H1 (cell line): ENCODE measurements around the gene KPNA6. TPM values are rescaled to one million over a fixed set of nuclear protein-coding genes. Genes with fewer than 3 reads are reported as not detected.

Source experiments
- ATF3 ChIP-seq: IDR thresholded peaks from 2 replicates; pipeline ENCODE4 v1.6.1; 2011; ENCODE audit warnings: low read depth, mild to moderate bottlenecking, low read length; ENCODE audit not compliant: insufficient read depth
- CBX5 ChIP-seq: fragments of 300-800, 300-1000 bp; sonication (generic); IDR thresholded peaks from 2 replicates; pipeline ENCODE4 v1.7.1; 2016; ENCODE audit warnings: antibody characterized with exemption, low read length, low read depth
- EGR1 ChIP-seq: IDR thresholded peaks from 2 replicates; pipeline ENCODE4 v1.6.1; 2011; ENCODE audit warnings: low read depth, low read length, borderline replicate concordance
- EP300 ChIP-seq, 2 experiments: IDR thresholded peaks; 1 replicate in 1 of 2; 2 replicates in 1 of 2; pipeline ENCODE4 v1.6.1; 2011 to 2012; ENCODE audit warnings: low read depth in 2 of 2, low read length in 2 of 2, mild to moderate bottlenecking in 2 of 2, borderline replicate concordance in 1 of 2, inconsistent platforms in 1 of 2, moderate library complexity in 1 of 2
- GABPA ChIP-seq: IDR thresholded peaks from 2 replicates; pipeline ENCODE4 v1.6.1; 2011; ENCODE audit warnings: mild to moderate bottlenecking, low read length, moderate library complexity, borderline replicate concordance; ENCODE audit not compliant: insufficient read depth
- HDAC2 ChIP-seq, 2 experiments: fragments of 300-600 bp in 1 of 2; sonication (generic) in 1 of 2; IDR thresholded peaks; 2 replicates each; pipeline ENCODE4 v1.6.1; 2011 to 2012; ENCODE audit warnings: low read depth in 2 of 2, low read length in 2 of 2, mild to moderate bottlenecking in 2 of 2, moderate library complexity in 2 of 2, borderline replicate concordance in 1 of 2, inconsistent platforms in 1 of 2
- KDM5A ChIP-seq: fragments of 200-600 bp; IDR thresholded peaks from 2 replicates; pipeline ENCODE4 v1.7.1; 2012; ENCODE audit warnings: mild to moderate bottlenecking, low read length, inconsistent platforms, mixed read lengths
- MAX ChIP-seq: IDR thresholded peaks from 2 replicates; pipeline ENCODE4 v1.6.1; 2012; ENCODE audit warnings: inconsistent platforms
- NRF1 ChIP-seq: IDR thresholded peaks from 2 replicates; pipeline ENCODE4 v1.6.1; 2011; ENCODE audit warnings: mild to moderate bottlenecking, low read depth, low read length, improper control_type of control experiment
- PHF8 ChIP-seq: fragments of 200-600 bp; sonication (generic); conservative IDR thresholded peaks from 2 replicates; pipeline ENCODE4 v1.7.1; 2012; ENCODE audit warnings: low read depth, mild to moderate bottlenecking, inconsistent platforms, low read length, moderate library complexity
- POLR2AphosphoS5 ChIP-seq: IDR thresholded peaks from 2 replicates; pipeline ENCODE4 v1.6.1; 2011; ENCODE audit warnings: low read depth, low read length
- POU5F1 ChIP-seq: IDR thresholded peaks from 2 replicates; pipeline ENCODE4 v1.6.1; 2011; ENCODE audit warnings: low read depth, mild to moderate bottlenecking, low read length, moderate library complexity
- RAD21 ChIP-seq, 2 experiments: IDR thresholded peaks in 1 of 2; conservative IDR thresholded peaks in 1 of 2; 2 replicates each; pipeline ENCODE4 v1.6.1; 2011; ENCODE audit warnings: low read depth in 2 of 2, low read length in 2 of 2, improper control_type of control experiment in 1 of 2, inconsistent platforms in 1 of 2, mild to moderate bottlenecking in 1 of 2, moderate library complexity in 1 of 2
- SAP30 ChIP-seq: fragments of 300-600 bp; sonication (generic); IDR thresholded peaks from 2 replicates; pipeline ENCODE4 v1.7.1; 2012; ENCODE audit warnings: low read length, moderate library complexity, mild to moderate bottlenecking, inconsistent platforms; ENCODE audit not compliant: insufficient read depth, insufficient replicate concordance
- SIRT6 ChIP-seq: IDR thresholded peaks from one replicate; pipeline ENCODE4 v1.7.1; 2012; ENCODE audit warnings: low read length, inconsistent platforms
- SP4 ChIP-seq: IDR thresholded peaks from 2 replicates; pipeline ENCODE4 v1.6.1; 2012; ENCODE audit warnings: low read length, inconsistent platforms
- TAF7 ChIP-seq: optimal IDR thresholded peaks from 2 replicates; pipeline ENCODE3; 2011; ENCODE audit warnings: low read depth, mild to moderate bottlenecking, inconsistent platforms, low read length, moderate library complexity, borderline replicate concordance
- TBP ChIP-seq: IDR thresholded peaks from 2 replicates; pipeline ENCODE4 v1.6.1; 2011; ENCODE audit warnings: low read depth, low read length, improper control_type of control experiment
- YY1 ChIP-seq: IDR thresholded peaks from 2 replicates; pipeline ENCODE4 v1.6.1; 2011; ENCODE audit warnings: low read depth, mild to moderate bottlenecking, low read length
- ZNF274 ChIP-seq: IDR thresholded peaks from 2 replicates; pipeline ENCODE4 v1.7.0; 2012; ENCODE audit warnings: low read length, borderline replicate concordance; ENCODE audit errors: extremely low read depth
- polyA plus RNA-seq, 7 experiments: library from polyadenylated mRNA; depleted of rRNA in 3 of 7; stranded (reverse) in 5 of 7; unstranded in 2 of 7; fragments of >200 nt in 5 of 7; fragments of 200-250 nt in 2 of 7; gene quantifications; 1 replicate in 5 of 7; 2 replicates in 1 of 7; 4 replicates in 1 of 7; pipeline versions ENCODE4 v1.2.1 to v1.2.3, GENCODE V29; 2011 to 2013; ENCODE audit warnings: missing spikeins in 2 of 7, mixed read lengths in 2 of 7
- total RNA-seq: library from RNA; stranded (reverse); fragmentation: NEBNext Ultra II Directional; extraction: Animal tissue kit (Norgen Biotek cat#: 25700); gene quantifications from 2 replicates; pipeline ENCODE4 v1.2.1, GENCODE V29; 2021

Gene KPNA6
- total and polyA plus RNA-seq, 2 of the 8 experiments (the other 6 are each of a cell fraction or from before 2014, with no cell fraction given), result 24.2 to 120 TPM

- peak; percentile 62; the same call in 1 of the 2 replicates for TF ChIP-seq YY1
- peak; percentile 73 for TF ChIP-seq KDM5A
- no peak for TF ChIP-seq SIRT6
- peak; percentile 93 for TF ChIP-seq EGR1
- TF ChIP-seq GABPA, result no peak
- peak; percentile 46 to 49 for TF ChIP-seq RAD21 (IDR thresholded peaks at IDR 0.05 in 1 of 2, conservative IDR thresholded peaks at IDR 0.05 in 1 of 2; ENCODE audit: low read depth in 2 of 2, low read length in 2 of 2)
- TF ChIP-seq HDAC2 (IDR thresholded peaks at IDR 0.05; ENCODE audit: borderline replicate concordance in 1 of 2, low read depth in 2 of 2, low read length in 2 of 2), result no peak; a peak in 1 of 4 replicates
- TF ChIP-seq PHF8, result peak; percentile 72
- 0 out of 3 replicates have a peak, but pooled peaks of 1 of the 2 experiments have one; percentile 25 for TF ChIP-seq EP300 (IDR thresholded peaks at IDR 0.05; ENCODE audit: borderline replicate concordance in 1 of 2, low read depth in 2 of 2, low read length in 2 of 2)
- TF ChIP-seq ZNF274, result no peak
- TF ChIP-seq POLR2AphosphoS5, result peak; percentile 63; the same call in 1 of the 2 replicates
- no peak for TF ChIP-seq CBX5
- peak; percentile 54 for TF ChIP-seq TAF7
- TF ChIP-seq SAP30, result no peak
- peak; percentile 79 for TF ChIP-seq MAX
- TF ChIP-seq NRF1, result peak; percentile 93
- TF ChIP-seq SP4, result no peak
- TF ChIP-seq TBP, result 0 out of 2 replicates have a peak, but pooled peaks have one; percentile 64
- peak; percentile 89 for TF ChIP-seq ATF3
- TF ChIP-seq POU5F1, result no peak
Measured at GRCh38 chr1:32205401-32206370, 97.8 kb downstream of the KPNA6 start, which contains the start of gene IQCC (continued).
